NT2/D1 (cell line): ENCODE data around the gene AGRN.

Source experiments
- YY1 ChIP-seq: IDR thresholded peaks from 2 replicates; pipeline ENCODE4 v1.6.1; 2011; ENCODE audit not compliant: insufficient read length, insufficient read depth
- ZNF274 ChIP-seq: IDR thresholded peaks from 2 replicates; pipeline ENCODE4 v1.6.1; 2011; ENCODE audit warnings: mild to moderate bottlenecking, low read depth, low read length

DNA sequence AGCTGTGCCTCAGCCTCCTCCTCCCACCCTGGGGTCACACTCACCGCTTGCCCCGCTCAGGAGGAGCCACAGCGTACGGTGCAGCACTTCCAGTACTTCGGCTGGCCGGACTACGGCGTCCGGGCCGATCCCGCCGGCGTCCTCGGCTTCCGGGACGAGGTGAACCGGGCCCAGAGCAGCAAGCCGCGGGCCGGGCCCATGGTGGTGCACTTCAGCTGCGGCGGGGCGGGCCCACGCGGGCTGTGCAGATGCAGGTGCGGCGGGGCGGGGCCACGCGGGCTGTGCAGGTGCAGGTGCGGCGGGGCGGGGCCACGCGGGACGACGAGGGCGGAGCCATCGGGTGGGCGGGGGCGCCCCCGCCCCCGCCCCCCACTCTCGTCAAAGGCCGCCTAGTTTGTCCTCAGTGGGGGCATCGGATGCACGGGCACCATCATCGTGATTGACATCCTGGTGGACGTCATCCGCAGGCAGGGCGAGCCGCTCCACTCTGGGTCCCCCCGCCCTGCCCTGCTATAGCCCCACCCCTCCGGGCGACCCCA is 48.7 kb downstream of the AGRN start:
- no peak for TF ChIP-seq YY1
- no peak for TF ChIP-seq ZNF274
